ENCODE measurements around the gene PKNOX2. TPM values are rescaled to one million over a fixed set of nuclear protein-coding genes. Genes with fewer than 3 reads are reported as not detected.

Gene PKNOX2
- polyA plus RNA-seq, 1 donor, result 3.6 TPM

GRCh38 chr11:125465701-125466100, 301.1 kb downstream of the PKNOX2 start:
- WGBS (ENCODE audit: insufficient coverage, low lambda C conversion rate), result 33% methylated on average over 1 of the region's 5 CpGs
- no peak overlapping the region for H3K27ac ChIP-seq (ENCODE audit: low read length)
- H3K27me3 ChIP-seq (ENCODE audit: control insufficient read depth, insufficient read depth, low read length), result peaks cover 12% of the 10 kb centered on the region
- no peaks in the 10 kb centered on the region for H3K4me1 ChIP-seq (ENCODE audit: control insufficient read depth, insufficient read depth, low read length)
- H3K4me3 ChIP-seq (ENCODE audit: low read length), result no peak overlapping the region
- no peaks in the 10 kb centered on the region for H3K36me3 ChIP-seq (ENCODE audit: control insufficient read depth, insufficient read depth, low read length)
- no peak for DNase-seq
- H3K9me3 ChIP-seq (ENCODE audit: control insufficient read depth, low read depth, low read length), result no peaks in the 10 kb centered on the region

- Histone ChIP-seq H3K36me3 (ENCODE audit: control insufficient read depth, insufficient read depth, low read length) (no peaks in the 10 kb centered on the region), H3K27ac (ENCODE audit: low read length) (no peak overlapping the region), H3K4me1 (ENCODE audit: control insufficient read depth, insufficient read depth, low read length) (no peaks in the 10 kb centered on the region), H3K27me3 (ENCODE audit: control insufficient read depth, insufficient read depth, low read length) (peaks cover 12% of the 10 kb centered on the region), H3K9me3 (ENCODE audit: control insufficient read depth, low read depth, low read length) (no peaks in the 10 kb centered on the region), H3K4me3 (ENCODE audit: low read length) (no peak overlapping the region)
- DNase-seq, result peak in 1 of 2 donors; percentile 24
These were observed 303.5 kb downstream of the PKNOX2 start for GRCh38 chr11:125468025-125468424.

GRCh38 chr11:125468852-125469251, 304.3 kb downstream of the PKNOX2 start:
- no peaks in the 10 kb centered on the region for H3K36me3 ChIP-seq (ENCODE audit: control insufficient read depth, insufficient read depth, low read length)
- no CpG with 5 or more reads among the region's 2 CpGs for WGBS (ENCODE audit: insufficient coverage, low lambda C conversion rate)
- H3K9me3 ChIP-seq (ENCODE audit: control insufficient read depth, low read depth, low read length), result no peaks in the 10 kb centered on the region
- DNase-seq, result no peak
- no peaks in the 10 kb centered on the region for H3K4me1 ChIP-seq (ENCODE audit: control insufficient read depth, insufficient read depth, low read length)
- H3K27me3 ChIP-seq (ENCODE audit: control insufficient read depth, insufficient read depth, low read length), result peaks cover 12% of the 10 kb centered on the region
- no peak overlapping the region for H3K4me3 ChIP-seq (ENCODE audit: low read length)
- H3K27ac ChIP-seq (ENCODE audit: low read length), result no peak overlapping the region

- Histone ChIP-seq H3K9me3 (ENCODE audit: control insufficient read depth, low read depth, low read length) (no peaks in the 10 kb centered on the region), H3K36me3 (ENCODE audit: control insufficient read depth, insufficient read depth, low read length) (no peaks in the 10 kb centered on the region), H3K4me3 (ENCODE audit: low read length) (no peak overlapping the region), H3K27ac (ENCODE audit: low read length) (no peak overlapping the region), H3K4me1 (ENCODE audit: control insufficient read depth, insufficient read depth, low read length) (no peaks in the 10 kb centered on the region), H3K27me3 (ENCODE audit: control insufficient read depth, insufficient read depth, low read length) (peaks cover 7% of the 10 kb centered on the region)
- 100% methylated on average over 2 of the region's 2 CpGs for WGBS (ENCODE audit: insufficient coverage, low lambda C conversion rate)
- no peak for DNase-seq
These were observed 305.8 kb downstream of the PKNOX2 start for GRCh38 chr11:125470355-125470754.

GRCh38 chr11:125476721-125477120, 312.2 kb downstream of the PKNOX2 start:
- Histone ChIP-seq H3K27me3 (ENCODE audit: control insufficient read depth, insufficient read depth, low read length) (no peaks in the 10 kb centered on the region), H3K4me3 (ENCODE audit: low read length) (no peak overlapping the region), H3K9me3 (ENCODE audit: control insufficient read depth, low read depth, low read length) (no peaks in the 10 kb centered on the region), H3K4me1 (ENCODE audit: control insufficient read depth, insufficient read depth, low read length) (no peaks in the 10 kb centered on the region), H3K36me3 (ENCODE audit: control insufficient read depth, insufficient read depth, low read length) (no peaks in the 10 kb centered on the region), H3K27ac (ENCODE audit: low read length) (no peak overlapping the region)
- WGBS (ENCODE audit: insufficient coverage, low lambda C conversion rate), result no CpG with 5 or more reads among the region's 3 CpGs
- DNase-seq, result no peak

GRCh38 chr11:125479137-125479536, 314.6 kb downstream of the PKNOX2 start:
- no peaks in the 10 kb centered on the region for H3K36me3 ChIP-seq (ENCODE audit: control insufficient read depth, insufficient read depth, low read length)
- no CpG with 5 or more reads among the region's 3 CpGs for WGBS (ENCODE audit: insufficient coverage, low lambda C conversion rate)
- no peak for DNase-seq
- peaks cover 3% of the 10 kb centered on the region for H3K27me3 ChIP-seq (ENCODE audit: control insufficient read depth, insufficient read depth, low read length)
- no peaks in the 10 kb centered on the region for H3K9me3 ChIP-seq (ENCODE audit: control insufficient read depth, low read depth, low read length)
- no peak overlapping the region for H3K4me3 ChIP-seq (ENCODE audit: low read length)
- no peak overlapping the region for H3K27ac ChIP-seq (ENCODE audit: low read length)
- H3K4me1 ChIP-seq (ENCODE audit: control insufficient read depth, insufficient read depth, low read length), result no peaks in the 10 kb centered on the region

GRCh38 chr11:125481531-125481930, 317.0 kb downstream of the PKNOX2 start:
- no peak overlapping the region for H3K27ac ChIP-seq (ENCODE audit: low read length)
- no CpG with 5 or more reads among the region's 3 CpGs for WGBS (ENCODE audit: insufficient coverage, low lambda C conversion rate)
- H3K4me1 ChIP-seq (ENCODE audit: control insufficient read depth, insufficient read depth, low read length), result no peaks in the 10 kb centered on the region
- H3K36me3 ChIP-seq (ENCODE audit: control insufficient read depth, insufficient read depth, low read length), result no peaks in the 10 kb centered on the region
- DNase-seq, result no peak
- H3K27me3 ChIP-seq (ENCODE audit: control insufficient read depth, insufficient read depth, low read length), result peaks cover 3% of the 10 kb centered on the region
- no peak overlapping the region for H3K4me3 ChIP-seq (ENCODE audit: low read length)
- H3K9me3 ChIP-seq (ENCODE audit: control insufficient read depth, low read depth, low read length), result no peaks in the 10 kb centered on the region

Other genes with a start within 250 kb of the PKNOX2 start
- gene HEPN1, start 245.5 kb upstream of the PKNOX2 start, polyA plus RNA-seq, result not detected
- gene HEPACAM, start 228.7 kb upstream of the PKNOX2 start, polyA plus RNA-seq, result 0.04 TPM
- 2.5 TPM for gene CCDC15, start 210.5 kb upstream of the PKNOX2 start, polyA plus RNA-seq
- gene SLC37A2, start 101.4 kb upstream of the PKNOX2 start, polyA plus RNA-seq, result 91.1 TPM
- 29.1 TPM for gene TMEM218, start 53.1 kb upstream of the PKNOX2 start, polyA plus RNA-seq

Data from large intestine (tissue), 3 donors.